Stimulated activated CD4-positive, alpha-beta T cell treated with anti-CD3 and anti-CD28 coated beads, Interleukin-1b, Interleukin-23, amount 100 ng/mL, for 24 hours (primary cell): ENCODE data around the gene TMEM129.

Experiments
- DNase-seq, 4 experiments: peaks; one replicate each; pipeline ENCODE4 v3.0.0-alpha.2; 2020; ENCODE audit warnings: low read depth in 4 of 4, low spot score in 1 of 4

TMEM129 gene

GRCh38 chr4:1758306-1759121 is 37.4 kb upstream of the TMEM129 start:
- DNase-seq, result no peak

DNA sequence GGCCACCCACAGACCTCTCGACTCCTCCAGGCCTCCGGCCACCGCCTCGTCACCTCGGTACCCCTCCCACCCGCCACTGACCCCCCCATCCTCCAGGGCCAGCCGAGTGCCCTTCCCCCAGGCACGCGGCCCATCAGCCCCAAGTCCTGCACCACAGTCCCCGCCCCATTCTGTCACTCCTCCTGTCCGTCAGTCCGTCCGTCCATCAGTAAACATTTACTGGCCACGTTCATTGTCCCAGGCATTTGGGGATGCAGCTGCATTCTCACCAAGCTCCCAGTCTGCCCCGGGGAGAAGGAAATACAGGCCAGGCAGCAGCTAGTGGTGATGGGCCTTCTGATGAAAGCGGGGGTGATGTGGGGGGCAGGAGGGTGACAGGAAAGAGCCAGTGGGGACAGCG is 36.7 kb upstream of the TMEM129 start:
- no peak for DNase-seq

- DNase-seq, result no peak
These were observed 36.0 kb upstream of the TMEM129 start for GRCh38 chr4:1756893-1757779.

GRCh38 chr4:1756079-1756478 is 35.0 kb upstream of the TMEM129 start:
- no peak for DNase-seq

- DNase-seq, result no peak
These were observed 34.2 kb upstream of the TMEM129 start for GRCh38 chr4:1755297-1755696.

GRCh38 chr4:1754336-1754735 is 33.2 kb upstream of the TMEM129 start:
- DNase-seq, result no peak

- no peak for DNase-seq
These were observed 32.7 kb upstream of the TMEM129 start for GRCh38 chr4:1753697-1754311.

DNA sequence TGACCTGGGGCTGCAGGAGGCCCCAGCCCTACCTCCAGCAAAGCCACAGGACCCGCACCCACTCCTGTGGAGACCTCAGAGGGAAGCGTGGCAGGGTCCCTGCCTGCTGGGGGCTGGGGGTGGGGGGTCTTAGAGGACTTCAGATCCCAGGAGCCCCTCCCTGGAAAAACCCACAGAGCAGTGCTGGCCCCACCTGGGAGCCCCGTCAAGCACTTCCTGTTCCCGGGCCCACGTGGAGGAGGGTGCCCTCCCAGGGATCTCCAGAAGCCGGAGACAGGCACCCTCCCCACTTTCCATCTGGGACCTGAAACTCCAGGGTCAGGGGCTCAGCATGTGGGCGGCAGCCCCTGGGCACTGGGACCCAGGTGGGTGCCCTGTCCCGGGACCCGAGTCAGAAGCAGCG is 32.2 kb upstream of the TMEM129 start:
- no peak for DNase-seq

- peak in 1 of 4 experiments; percentile 32 for DNase-seq
These were observed 31.3 kb upstream of the TMEM129 start for GRCh38 chr4:1752284-1753041.

- DNase-seq, result no peak
These were observed 30.8 kb upstream of the TMEM129 start for GRCh38 chr4:1751919-1752283.

DNA sequence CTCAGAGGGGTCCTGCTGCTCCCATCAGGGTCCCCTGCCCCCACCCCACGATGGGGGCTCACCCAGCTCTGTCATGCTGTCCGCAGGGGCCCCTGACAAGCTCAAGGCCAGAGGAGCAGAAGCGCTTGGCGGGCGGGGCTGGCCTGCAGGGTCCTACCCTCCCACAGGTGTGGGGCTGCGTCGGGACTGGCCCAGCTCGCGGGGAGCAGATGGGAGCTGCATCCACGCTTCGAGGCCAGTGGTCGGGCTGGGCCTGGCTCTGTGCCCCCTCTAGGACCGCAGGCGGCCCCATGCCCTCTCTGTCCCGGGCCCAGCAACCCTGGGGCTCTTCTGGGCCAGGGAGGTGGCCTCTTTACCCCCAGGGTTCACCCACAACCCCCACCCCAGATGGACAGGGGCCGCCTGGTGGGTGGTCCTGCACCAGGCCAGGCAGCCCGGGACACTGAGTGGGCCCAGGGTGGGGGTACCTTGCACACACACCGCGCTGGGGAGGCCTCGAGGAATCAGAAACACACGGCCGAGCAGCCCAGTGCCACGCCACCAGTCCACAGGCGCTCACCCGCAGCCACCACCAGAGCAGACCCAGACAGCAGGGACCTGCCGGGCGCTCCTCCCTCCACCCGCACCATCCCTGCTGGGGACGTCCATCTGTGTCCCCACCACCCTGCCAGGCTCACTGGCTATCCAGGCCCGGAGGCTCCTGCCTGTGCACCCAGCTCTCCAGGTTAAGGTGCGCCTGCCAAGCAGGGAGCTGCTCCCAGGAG is 30.2 kb upstream of the TMEM129 start:
- no peak for DNase-seq

DNA sequence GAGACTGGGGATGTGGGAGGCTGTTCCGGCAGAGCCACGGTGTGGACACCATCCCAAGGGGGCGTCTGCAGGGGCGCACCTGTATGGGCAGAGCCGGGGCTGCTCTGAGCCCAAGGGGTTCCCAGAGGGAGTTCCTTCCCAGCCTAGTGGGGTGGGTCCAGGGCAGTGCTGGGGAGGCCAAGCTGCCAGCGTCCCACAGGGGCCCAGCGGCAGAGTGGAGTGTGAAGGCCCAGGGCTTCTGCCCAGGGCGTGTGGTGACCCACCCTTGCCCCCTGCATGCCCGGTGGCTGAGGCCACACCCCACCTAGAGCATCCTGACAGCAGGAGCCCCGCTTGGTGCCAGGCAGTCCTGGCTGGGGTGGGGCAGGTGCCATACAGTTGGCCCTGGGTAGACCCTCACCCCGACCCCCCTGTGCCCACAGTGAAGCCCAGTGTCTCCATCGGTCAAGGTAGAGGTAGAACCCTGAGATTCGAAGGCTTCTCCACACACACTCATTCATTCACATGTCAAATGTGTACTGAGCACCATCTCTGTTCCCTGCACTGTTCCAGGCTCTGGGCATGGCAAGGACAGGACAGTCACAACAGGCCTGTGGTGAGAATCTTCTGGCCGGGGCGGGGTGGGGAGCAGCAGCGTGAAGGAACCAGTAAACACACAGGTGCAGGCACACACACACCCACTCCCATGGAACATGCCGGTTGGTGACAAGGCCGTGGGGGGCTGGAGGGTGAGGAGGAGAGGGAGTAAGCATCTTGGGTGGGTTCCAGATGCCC is 29.4 kb upstream of the TMEM129 start:
- DNase-seq, result no peak

DNA sequence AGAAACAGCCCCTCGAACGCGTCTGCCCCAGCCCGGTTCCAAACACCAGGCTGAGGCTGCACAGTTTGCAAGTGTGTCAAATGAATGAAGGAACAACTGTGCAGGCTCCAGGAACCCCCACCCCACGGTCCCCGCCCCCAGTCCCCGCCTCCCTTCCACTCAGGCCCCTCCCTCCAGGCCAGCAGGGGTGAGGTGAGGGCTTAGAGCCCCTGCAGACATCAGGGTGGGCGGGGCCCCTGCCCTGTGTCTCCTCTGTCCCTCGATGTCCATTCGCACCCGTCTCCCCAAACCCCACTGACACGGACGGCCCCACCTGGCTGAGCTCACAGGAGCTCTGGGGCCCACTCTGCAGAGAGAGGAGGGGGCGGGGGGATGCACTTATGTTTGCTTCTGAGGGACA is 28.7 kb upstream of the TMEM129 start:
- no peak for DNase-seq

- DNase-seq, result no peak
These were observed 28.2 kb upstream of the TMEM129 start for GRCh38 chr4:1749370-1749769.

GRCh38 chr4:1748465-1748995 is 27.4 kb upstream of the TMEM129 start:
- peak; percentile 69 to 77 (median 73) for DNase-seq

DNA sequence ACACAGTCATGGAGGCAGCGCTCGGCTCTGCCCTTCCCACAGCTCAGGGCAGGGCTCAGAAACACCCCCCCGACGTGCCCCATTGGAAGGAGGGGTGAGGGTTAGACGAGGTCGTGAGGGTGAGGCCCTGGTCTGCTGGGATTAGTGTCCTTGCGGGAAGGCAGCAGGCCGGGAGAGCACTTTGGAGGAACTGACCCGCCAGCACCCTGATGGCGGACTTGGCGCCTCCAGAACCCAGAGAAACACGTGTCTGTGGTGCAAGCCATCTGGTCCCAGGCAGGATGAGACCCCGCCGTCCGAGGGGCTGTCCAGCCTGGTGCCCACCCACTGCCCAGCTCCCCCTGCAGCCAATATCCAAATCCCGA is 26.5 kb upstream of the TMEM129 start:
- DNase-seq, result no peak

GRCh38 chr4:1746919-1747602 is 25.9 kb upstream of the TMEM129 start:
- DNase-seq, result no peak

GRCh38 chr4:1746265-1746691 is 25.2 kb upstream of the TMEM129 start:
- peak; percentile 62 to 79 (median 65) for DNase-seq

- no peak for DNase-seq
These were observed 24.6 kb upstream of the TMEM129 start for GRCh38 chr4:1745697-1746096.
